ENCODE results near the gene TFIP11. TPM values are rescaled to one million over a fixed set of nuclear protein-coding genes. Genes with fewer than 3 reads are reported as not detected.

Gene TFIP11
- total and polyA plus RNA-seq, 2 donors (not counting 1 experiment from before 2014, with no cell fraction given), result 33.5 to 82.8 TPM

- intact Hi-C loops (cut with micrococcal nuclease), result no loop called here
- Mint-ChIP-seq H3K4me3 (no peak overlapping the region), H3K4me1 (peaks cover 22% of the 10 kb centered on the region), H3K27me3 (no peaks in the 10 kb centered on the region), H3K9me3 (ENCODE audit: insufficient read depth) (no peaks in the 10 kb centered on the region), H3K27ac (no peak overlapping the region)
- ChIA-PET CTCF (no interaction called here), POLR2A (no interaction called here)
- peaks cover 6% of the 10 kb centered on the region for H4K20me1 ChIP-seq (ENCODE audit: control insufficient read depth, insufficient read depth, low read length, poor library complexity, severe bottlenecking)
- no peaks in the 10 kb centered on the region for H3K27me3 ChIP-seq (replicated peaks in 1 of 4; ENCODE audit: control extremely low read depth in 1 of 4, control insufficient read depth in 3 of 4, insufficient read depth in 4 of 4, low read length in 3 of 4)
- H3K4me1 ChIP-seq (ENCODE audit: control insufficient read depth in 2 of 2, insufficient read depth in 2 of 2, low read length in 2 of 2), result peaks cover 0 to 7% of the 10 kb centered on the region in 2 donors
- no peak overlapping the region for H2AFZ ChIP-seq (ENCODE audit: insufficient read depth, low read depth, low read length, poor library complexity, severe bottlenecking)
- H3K27ac ChIP-seq (ENCODE audit: low read length in 2 of 2), result no peak overlapping the region
- WGBS (ENCODE audit: insufficient coverage), result 100% methylated on average over 1 of the region's 4 CpGs
- peaks cover 60% of the 10 kb centered on the region for H3K79me2 ChIP-seq (ENCODE audit: control insufficient read depth, insufficient read depth, low read length)
- ATAC-seq (ENCODE audit: low read depth) (no peak), DNase-seq (no peak)
- TF ChIP-seq EZH2 (IDR thresholded peaks at IDR 0.05; ENCODE audit: borderline replicate concordance, insufficient read depth, low read depth, low read length, poor library complexity, severe bottlenecking), result no peak
- TF ChIP-seq, protein P1, sequence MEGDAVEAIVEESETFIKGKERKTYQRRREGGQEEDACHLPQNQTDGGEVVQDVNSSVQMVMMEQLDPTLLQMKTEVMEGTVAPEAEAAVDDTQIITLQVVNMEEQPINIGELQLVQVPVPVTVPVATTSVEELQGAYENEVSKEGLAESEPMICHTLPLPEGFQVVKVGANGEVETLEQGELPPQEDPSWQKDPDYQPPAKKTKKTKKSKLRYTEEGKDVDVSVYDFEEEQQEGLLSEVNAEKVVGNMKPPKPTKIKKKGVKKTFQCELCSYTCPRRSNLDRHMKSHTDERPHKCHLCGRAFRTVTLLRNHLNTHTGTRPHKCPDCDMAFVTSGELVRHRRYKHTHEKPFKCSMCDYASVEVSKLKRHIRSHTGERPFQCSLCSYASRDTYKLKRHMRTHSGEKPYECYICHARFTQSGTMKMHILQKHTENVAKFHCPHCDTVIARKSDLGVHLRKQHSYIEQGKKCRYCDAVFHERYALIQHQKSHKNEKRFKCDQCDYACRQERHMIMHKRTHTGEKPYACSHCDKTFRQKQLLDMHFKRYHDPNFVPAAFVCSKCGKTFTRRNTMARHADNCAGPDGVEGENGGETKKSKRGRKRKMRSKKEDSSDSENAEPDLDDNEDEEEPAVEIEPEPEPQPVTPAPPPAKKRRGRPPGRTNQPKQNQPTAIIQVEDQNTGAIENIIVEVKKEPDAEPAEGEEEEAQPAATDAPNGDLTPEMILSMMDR (IDR thresholded peaks at IDR 0.05), result no peak
- H3K9ac ChIP-seq (ENCODE audit: low read length), result no peak overlapping the region
- H3K4me2 ChIP-seq (replicated peaks; ENCODE audit: low read depth, low read length, poor library complexity, severe bottlenecking), result no peak overlapping the region
- peaks cover 0 to 2% of the 10 kb centered on the region in 2 experiments for H3K36me3 ChIP-seq (replicated peaks in 1 of 2; ENCODE audit: control extremely low read depth in 1 of 2, control insufficient read depth in 1 of 2, extremely low read depth in 1 of 2, insufficient read depth in 2 of 2, low read length in 1 of 2)
- H3K4me3 ChIP-seq (ENCODE audit: control extremely low read depth in 1 of 5, extremely low read depth in 1 of 5, insufficient read depth in 1 of 5, low read depth in 2 of 5, low read length in 4 of 5), result no peak overlapping the region
- H3K9me3 ChIP-seq (ENCODE audit: control extremely low read depth in 1 of 3, control insufficient read depth in 2 of 3, insufficient read depth in 1 of 3, low read length in 2 of 3), result no peaks in the 10 kb centered on the region
Observed at GRCh38 chr22:26549902-26550497, 37.7 kb upstream of the TFIP11 start.

DNA sequence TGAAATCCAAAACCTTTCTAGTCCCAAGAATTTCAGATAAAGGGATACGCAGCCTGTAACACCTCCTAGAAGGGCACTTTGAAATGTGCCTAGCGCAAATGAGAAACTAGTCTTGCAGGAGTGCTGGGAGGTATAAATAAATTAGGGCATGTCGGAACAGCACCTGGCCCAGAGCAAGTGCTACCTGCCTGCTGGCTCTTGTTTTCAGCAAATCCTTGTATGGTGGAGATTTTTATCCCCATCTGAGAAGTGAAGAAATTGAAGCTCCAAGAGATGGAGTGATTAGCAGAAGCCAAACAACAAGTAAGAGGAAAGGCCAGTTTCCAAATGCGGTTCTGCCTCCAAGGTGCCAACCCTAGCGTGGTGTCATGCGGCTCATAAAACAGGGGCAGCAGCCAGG is 36.7 kb upstream of the TFIP11 start:
- no peak overlapping the region for H2AFZ ChIP-seq (ENCODE audit: insufficient read depth, low read depth, low read length, poor library complexity, severe bottlenecking)
- H3K4me3 ChIP-seq (ENCODE audit: control extremely low read depth in 1 of 5, extremely low read depth in 1 of 5, insufficient read depth in 1 of 5, low read depth in 2 of 5, low read length in 4 of 5), result no peak overlapping the region
- H3K4me1 ChIP-seq (ENCODE audit: control insufficient read depth in 2 of 2, insufficient read depth in 2 of 2, low read length in 2 of 2), result peaks cover 0 to 8% of the 10 kb centered on the region in 2 donors
- H3K4me1 Mint-ChIP-seq, result peaks cover 20% of the 10 kb centered on the region
- no peaks in the 10 kb centered on the region for H3K27me3 ChIP-seq (replicated peaks in 1 of 4; ENCODE audit: control extremely low read depth in 1 of 4, control insufficient read depth in 3 of 4, insufficient read depth in 4 of 4, low read length in 3 of 4)
- ChIA-PET POLR2A (no interaction called here), CTCF (no interaction called here)
- peaks cover 6% of the 10 kb centered on the region for H4K20me1 ChIP-seq (ENCODE audit: control insufficient read depth, insufficient read depth, low read length, poor library complexity, severe bottlenecking)
- WGBS (ENCODE audit: insufficient coverage), result 97% methylated on average over 6 of the region's 6 CpGs
- no peak overlapping the region for H3K27ac ChIP-seq (ENCODE audit: low read length in 2 of 2)
- peaks cover 56% of the 10 kb centered on the region for H3K79me2 ChIP-seq (ENCODE audit: control insufficient read depth, insufficient read depth, low read length)
- H3K4me3 Mint-ChIP-seq, result no peak overlapping the region
- intact Hi-C loops (cut with micrococcal nuclease), result no loop called here
- no peaks in the 10 kb centered on the region for H3K36me3 ChIP-seq (replicated peaks in 1 of 2; ENCODE audit: control extremely low read depth in 1 of 2, control insufficient read depth in 1 of 2, extremely low read depth in 1 of 2, insufficient read depth in 2 of 2, low read length in 1 of 2)
- H3K27ac Mint-ChIP-seq, result no peak overlapping the region
- ATAC-seq (ENCODE audit: low read depth) (no peak), DNase-seq (no peak)
- H3K9me3 ChIP-seq (ENCODE audit: control extremely low read depth in 1 of 3, control insufficient read depth in 2 of 3, insufficient read depth in 1 of 3, low read length in 2 of 3), result no peaks in the 10 kb centered on the region
- TF ChIP-seq EZH2 (IDR thresholded peaks at IDR 0.05; ENCODE audit: borderline replicate concordance, insufficient read depth, low read depth, low read length, poor library complexity, severe bottlenecking), result no peak
- TF ChIP-seq, protein P1 (IDR thresholded peaks at IDR 0.05), result no peak
- no peaks in the 10 kb centered on the region for H3K27me3 Mint-ChIP-seq
- no peak overlapping the region for H3K9ac ChIP-seq (ENCODE audit: low read length)
- no peak overlapping the region for H3K4me2 ChIP-seq (replicated peaks; ENCODE audit: low read depth, low read length, poor library complexity, severe bottlenecking)
- no peaks in the 10 kb centered on the region for H3K9me3 Mint-ChIP-seq (ENCODE audit: insufficient read depth)

Data from B cell (primary cell).